Transverse colon (tissue), 4 donors: Measurements from ENCODE around the gene EIF5A.

Source experiments
- EP300 ChIP-seq: sonication (generic); formaldehyde crosslinking; IDR thresholded peaks from one replicate; pipeline ENCODE4 v1.6.1; 2017; ENCODE audit warnings: antibody characterized with exemption, low read depth
- POLR2A ChIP-seq: fragments of 450-650 bp; IDR thresholded peaks from one replicate; pipeline ENCODE4 v1.6.1; 2016; ENCODE audit warnings: antibody characterized with exemption, mild to moderate bottlenecking, moderate library complexity
- POLR2AphosphoS5 ChIP-seq, 3 donors: sonication (generic); formaldehyde crosslinking; IDR thresholded peaks; one replicate each; pipeline ENCODE4 v1.6.1; 2016; ENCODE audit warnings: antibody characterized with exemption in 3 of 3
- TF ChIP-seq, protein P1 (sequence below), 5 experiments: fragments of 200-600 bp in 3 of 5; fragments of 450-650 bp in 2 of 5; sonication (generic) in 3 of 5; IDR thresholded peaks; 1 replicate in 2 of 5; 2 replicates in 3 of 5; pipeline ENCODE4 v1.5.1; 2016 to 2017; ENCODE audit warnings: antibody characterized with exemption in 5 of 5, inconsistent platforms in 3 of 5, mild to moderate bottlenecking in 2 of 5, moderate library complexity in 1 of 5

- TF ChIP-seq, protein P1, sequence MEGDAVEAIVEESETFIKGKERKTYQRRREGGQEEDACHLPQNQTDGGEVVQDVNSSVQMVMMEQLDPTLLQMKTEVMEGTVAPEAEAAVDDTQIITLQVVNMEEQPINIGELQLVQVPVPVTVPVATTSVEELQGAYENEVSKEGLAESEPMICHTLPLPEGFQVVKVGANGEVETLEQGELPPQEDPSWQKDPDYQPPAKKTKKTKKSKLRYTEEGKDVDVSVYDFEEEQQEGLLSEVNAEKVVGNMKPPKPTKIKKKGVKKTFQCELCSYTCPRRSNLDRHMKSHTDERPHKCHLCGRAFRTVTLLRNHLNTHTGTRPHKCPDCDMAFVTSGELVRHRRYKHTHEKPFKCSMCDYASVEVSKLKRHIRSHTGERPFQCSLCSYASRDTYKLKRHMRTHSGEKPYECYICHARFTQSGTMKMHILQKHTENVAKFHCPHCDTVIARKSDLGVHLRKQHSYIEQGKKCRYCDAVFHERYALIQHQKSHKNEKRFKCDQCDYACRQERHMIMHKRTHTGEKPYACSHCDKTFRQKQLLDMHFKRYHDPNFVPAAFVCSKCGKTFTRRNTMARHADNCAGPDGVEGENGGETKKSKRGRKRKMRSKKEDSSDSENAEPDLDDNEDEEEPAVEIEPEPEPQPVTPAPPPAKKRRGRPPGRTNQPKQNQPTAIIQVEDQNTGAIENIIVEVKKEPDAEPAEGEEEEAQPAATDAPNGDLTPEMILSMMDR (IDR thresholded peaks at IDR 0.05): no peak
- TF ChIP-seq POLR2A: no peak
- TF ChIP-seq POLR2AphosphoS5 (IDR thresholded peaks at IDR 0.05): peak in 1 of 3 donors; percentile 13
- TF ChIP-seq EP300: no peak
Observed at GRCh38 chr17:7279448-7279847, 28.0 kb upstream of the EIF5A start.
